GM12878 (cell line): ENCODE data around the gene WNK1. TPM values are rescaled to one million over a fixed set of nuclear protein-coding genes. Genes with fewer than 3 reads are reported as not detected.

Source experiments
- ATAC-seq: fragments of 200-7000 bp; cut with Tn5 transposase; 3 replicates; pipeline ENCODE4 v1.9.1; 2020; ENCODE audit warnings: mild to moderate bottlenecking, moderate library complexity
- BruUV-seq: library from RNA; stranded (reverse); fragments of 400-500 nt; replicated peaks from 2 replicates; lab custom pipeline; 2021; lab: Mats Ljungman, UMichigan
- CTCF ChIA-PET: fragments of 300-600 bp; sonication (Branson Sonifier 250); formaldehyde crosslinking; extraction: SDS; loops from one replicate; lab custom pipeline; 2021; ENCODE audit warnings: inconsistent platforms; lab: Yijun Ruan, JAX
- POLR2A ChIA-PET: fragments of 350-600 bp; formaldehyde crosslinking; extraction: SDS; loops from one replicate; lab custom pipeline; 2021; ENCODE audit warnings: inconsistent platforms; lab: Charles Lee
- RAD21 ChIA-PET: fragments of 300-600 bp; sonication (Branson Sonifier 250); formaldehyde crosslinking; loops from one replicate; lab custom pipeline; 2023; ENCODE audit warnings: antibody characterized with exemption; ENCODE audit not compliant: unreplicated experiment; lab: Charles Lee
- SMC1A ChIA-PET: fragments of 300-600 bp; sonication (Branson Sonifier 250); formaldehyde crosslinking; loops from one replicate; lab custom pipeline; 2023; ENCODE audit not compliant: unreplicated experiment, uncharacterized antibody; lab: Charles Lee
- DNase-seq: peaks from one replicate; pipeline ENCODE4 v3.0.0-alpha.2; 2011; ENCODE audit warnings: low read depth, low spot score
- FAIRE-seq: peaks from 3 replicates; lab custom pipeline; 2011; peaks lifted over from hg19 to GRCh38; lab: Jason Lieb, UNC
- H2AFZ ChIP-seq: 2 replicates; pipeline ENCODE4 v1.6.0; 2011; ENCODE audit warnings: low read depth, low read length, control low read depth; ENCODE audit not compliant: control insufficient read depth
- H3K27ac ChIP-seq: 2 replicates; pipeline ENCODE4 v1.5.1; 2011; ENCODE audit warnings: control low read depth; ENCODE audit not compliant: control insufficient read depth, insufficient read depth
- H3K27me3 ChIP-seq, 2 experiments: replicated peaks in 1 of 2; 2 replicates each; pipeline versions ENCODE4 v1.6.0 to v1.6.1; 2011; ENCODE audit warnings: low read length in 1 of 2; ENCODE audit not compliant: control insufficient read depth in 2 of 2, insufficient read depth in 2 of 2
- H3K36me3 ChIP-seq, 2 experiments: 2 replicates each; pipeline ENCODE4 v1.5.1; 2011; ENCODE audit warnings: low read length in 1 of 2; ENCODE audit not compliant: control insufficient read depth in 2 of 2, insufficient read depth in 2 of 2
- H3K4me1 ChIP-seq: 2 replicates; pipeline ENCODE4 v1.6.1; 2011; ENCODE audit warnings: mild to moderate bottlenecking, low read length, moderate library complexity, mixed read lengths; ENCODE audit not compliant: control insufficient read depth, insufficient read depth
- H3K4me2 ChIP-seq: 2 replicates; pipeline ENCODE4 v1.6.0; 2011; ENCODE audit warnings: control low read depth; ENCODE audit not compliant: control insufficient read depth, insufficient read depth
- H3K4me3 ChIP-seq: fragments of 200-600 bp; sonication (generic); 2 replicates; pipeline ENCODE4 v1.5.1; 2016
- H3K79me2 ChIP-seq: 2 replicates; pipeline ENCODE4 v1.6.0; 2011; ENCODE audit warnings: low read length; ENCODE audit not compliant: control insufficient read depth, insufficient read depth
- H3K9ac ChIP-seq: 2 replicates; pipeline ENCODE4 v1.8.0; 2011; ENCODE audit warnings: low read length, control low read depth, mixed read lengths; ENCODE audit not compliant: control insufficient read depth, insufficient read depth
- H3K9me3 ChIP-seq: replicated peaks from 3 replicates; pipeline ENCODE4 v1.5.1; 2011; ENCODE audit warnings: mild to moderate bottlenecking, low read length; ENCODE audit not compliant: control insufficient read depth, insufficient read depth
- H4K20me1 ChIP-seq: 2 replicates; pipeline ENCODE4 v1.6.0; 2011; ENCODE audit not compliant: control insufficient read depth, insufficient read depth
- CHD2 ChIP-seq: IDR thresholded peaks from 2 replicates; pipeline ENCODE4 v1.6.1; 2011; ENCODE audit warnings: low read depth, low read length, improper control_type of control experiment, borderline replicate concordance
- DPF2 ChIP-seq: fragments of 450-650 bp; IDR thresholded peaks from 2 replicates; pipeline ENCODE4 v1.6.1; 2017; ENCODE audit warnings: mild to moderate bottlenecking
- GABPA ChIP-seq: IDR thresholded peaks from 2 replicates; pipeline ENCODE4 v1.6.1; 2014; ENCODE audit warnings: antibody characterized with exemption, low read depth, mild to moderate bottlenecking, inconsistent platforms
- HDGF ChIP-seq: fragments of 450-650 bp; IDR thresholded peaks from 2 replicates; pipeline ENCODE4 v1.6.1; 2016; ENCODE audit warnings: antibody characterized with exemption
- JUNB ChIP-seq: IDR thresholded peaks from 2 replicates; pipeline ENCODE4 v1.6.1; 2016; ENCODE audit warnings: antibody characterized with exemption, mild to moderate bottlenecking
- JUND ChIP-seq: IDR thresholded peaks from 2 replicates; pipeline ENCODE4 v1.6.1; 2012; ENCODE audit warnings: low read depth, mild to moderate bottlenecking, low read length, improper control_type of control experiment, moderate library complexity
- PKNOX1 ChIP-seq: fragments of 450-650 bp; IDR thresholded peaks from 2 replicates; pipeline ENCODE4 v1.6.1; 2016; ENCODE audit warnings: mild to moderate bottlenecking
- RUNX3 ChIP-seq: IDR thresholded peaks from 2 replicates; pipeline ENCODE4 v1.6.1; 2012; ENCODE audit warnings: low read length, inconsistent platforms
- SMAD5 ChIP-seq: IDR thresholded peaks from 2 replicates; pipeline ENCODE4 v1.6.1; 2016; ENCODE audit warnings: antibody characterized with exemption, low read depth
- SRF ChIP-seq, 2 experiments: IDR thresholded peaks; 2 replicates each; pipeline ENCODE4 v1.6.1; 2011; ENCODE audit warnings: low read depth in 2 of 2, low read length in 2 of 2, mild to moderate bottlenecking in 1 of 2, moderate library complexity in 1 of 2
- WRNIP1 ChIP-seq: IDR thresholded peaks from 2 replicates; pipeline ENCODE4 v1.6.1; 2011; ENCODE audit warnings: low read depth, low read length, improper control_type of control experiment, borderline replicate concordance
- ZBTB33 ChIP-seq: fragments of 450-650 bp; IDR thresholded peaks from 2 replicates; pipeline ENCODE4 v1.6.1; 2017; ENCODE audit warnings: mild to moderate bottlenecking
- WGBS: methylation state at CpG from one replicate; pipeline ENCODE4 v1.1.6; 2016; ENCODE audit warnings: low lambda C conversion rate; ENCODE audit not compliant: insufficient replicate concordance, insufficient coverage; ENCODE audit errors: missing lambda C conversion rate; 5-methylcytosine and 5-hydroxymethylcytosine counted together
- in situ Hi-C: fragments of 300-500 bp; cut with MboI; formaldehyde crosslinking; loops from 9 replicates; pipeline ENCODE4 v1.14.3; 2018; ENCODE audit warnings: mixed read lengths
- intact Hi-C: fragments of 100-400 bp; cut with micrococcal nuclease; formaldehyde crosslinking; loops from one replicate; pipeline ENCODE4 v1.14.2; 2022; ENCODE audit not compliant: unreplicated experiment
- polyA plus RNA-seq, 11 experiments: library from polyadenylated mRNA; depleted of rRNA in 4 of 11; unstranded in 6 of 11; stranded (reverse) in 5 of 11; fragments of >200 nt; fragmentation: Nextera tagmentation in 4 of 11; fragmentation: Illumina TruSeq in 1 of 11; extraction: Ambion mirVana in 4 of 11; extraction: Trizol in 1 of 11; gene quantifications; 1 replicate in 1 of 11; 2 replicates in 10 of 11; pipeline versions ENCODE4 v1.2.1 to v1.2.3, GENCODE V29; 2011 to 2016; ENCODE audit warnings: inconsistent platforms in 2 of 11, missing spikeins in 2 of 11, low read depth in 1 of 11
- total RNA-seq, 4 experiments: library from RNA; depleted of rRNA in 3 of 4; stranded (reverse); fragments of >200 nt in 3 of 4; fragmentation: Illumina TruSeq in 1 of 4; extraction: Trizol in 1 of 4; gene quantifications; 2 replicates each; pipeline versions ENCODE4 v1.2.1 to v1.2.3, GENCODE V29; 2013 to 2021

WNK1 gene
- total and polyA plus RNA-seq, 10 of the 15 experiments (the other 5 are each of a cell fraction or from before 2014, with no cell fraction given), result 9.6 to 151 (median 86.6) TPM

- TF ChIP-seq JUND (no peak), GABPA (no peak), WRNIP1 (no peak), CHD2 (no peak), RUNX3 (0 out of 2 replicates have a peak, but pooled peaks have one; percentile 1), SRF (IDR thresholded peaks at IDR 0.05; ENCODE audit: low read depth in 2 of 2, low read length in 2 of 2) (no peak), PKNOX1 (no peak), DPF2 (0 out of 2 replicates have a peak, but pooled peaks have one; percentile 6), HDGF (no peak), ZBTB33 (0 out of 2 replicates have a peak, but pooled peaks have one; percentile 18), JUNB (0 out of 2 replicates have a peak, but pooled peaks have one; percentile 28), SMAD5 (no peak)
- ChIA-PET RAD21 (interaction anchor here (0.8 to 3.2 kb wide), 14 partner anchors 9 to 92 kb away, joined by 3 to 35 read pairs (median 5); partner anchors contain the start of gene WNK1), POLR2A (interaction anchor here (0.7 to 5.7 kb wide), 13 partner anchors 9 to 97 kb away, joined by 3 to 38 read pairs (median 4); partner anchors contain the start of gene WNK1), CTCF (interaction anchor here (0.6 to 1.9 kb wide), 5 partner anchors 22 to 47 kb away, joined by 3 to 5 read pairs (median 3); no protein-coding TSS in a partner anchor), SMC1A (interaction anchor here (0.6 to 6.3 kb wide), 16 partner anchors 14 to 106 kb away, joined by 3 to 72 read pairs (median 4); partner anchors contain the start of gene WNK1)
- peak overlapping the region; percentile 76 for H3K4me2 ChIP-seq
- H3K4me3 ChIP-seq, result 0 out of 2 replicates have a peak overlapping the region, but pooled peaks have one; percentile 23
- peak overlapping the region; percentile 16 for H2AFZ ChIP-seq
- no peaks in the 10 kb centered on the region for H3K27me3 ChIP-seq
- FAIRE-seq (peak; percentile 31), ATAC-seq (peak; percentile 59), DNase-seq (no peak)
- WGBS, result 46% methylated on average over 9 of the region's 9 CpGs
- BruUV-seq, result no TSS peak
- in situ Hi-C loops, result no loop called here
- no peaks in the 10 kb centered on the region for H3K9me3 ChIP-seq
- intact Hi-C loops, result loop anchor here (2.0 kb wide), 2 partner anchors 30 to 46 kb away; no protein-coding TSS in a partner anchor
- H3K9ac ChIP-seq, result peak overlapping the region; percentile 73
- H3K4me1 ChIP-seq, result peaks cover 36% of the 10 kb centered on the region
- peak overlapping the region; percentile 95 for H3K27ac ChIP-seq
- no peaks in the 10 kb centered on the region for H4K20me1 ChIP-seq
- H3K79me2 ChIP-seq, result no peaks in the 10 kb centered on the region
- H3K36me3 ChIP-seq, result no peaks in the 10 kb centered on the region
Measured at GRCh38 chr12:720231-720941, 32.0 kb upstream of the WNK1 start.
